Measurements from ENCODE around the gene DIAPH3.

The DIAPH3 gene

DNA sequence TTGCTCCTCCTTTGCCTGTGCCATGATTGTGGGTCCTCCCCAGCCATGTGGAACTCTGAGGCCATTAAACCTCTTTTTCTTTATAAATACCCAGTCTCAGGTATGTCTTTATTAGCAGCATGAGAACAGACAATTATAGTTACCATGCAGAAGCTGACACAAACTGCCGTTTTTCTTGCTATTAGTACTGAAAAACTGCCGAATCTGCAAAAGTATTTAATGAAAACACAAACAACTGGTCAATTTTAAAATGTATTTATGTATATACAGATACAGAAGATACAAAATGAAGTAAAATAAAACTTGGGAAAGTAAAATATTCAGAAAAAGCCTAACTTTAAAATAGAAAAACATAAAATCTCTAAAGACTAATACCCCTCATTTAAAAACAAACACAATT lies 206.3 kb downstream of the DIAPH3 start:
- no peak for DNase-seq (ENCODE audit: low read depth)

DNA sequence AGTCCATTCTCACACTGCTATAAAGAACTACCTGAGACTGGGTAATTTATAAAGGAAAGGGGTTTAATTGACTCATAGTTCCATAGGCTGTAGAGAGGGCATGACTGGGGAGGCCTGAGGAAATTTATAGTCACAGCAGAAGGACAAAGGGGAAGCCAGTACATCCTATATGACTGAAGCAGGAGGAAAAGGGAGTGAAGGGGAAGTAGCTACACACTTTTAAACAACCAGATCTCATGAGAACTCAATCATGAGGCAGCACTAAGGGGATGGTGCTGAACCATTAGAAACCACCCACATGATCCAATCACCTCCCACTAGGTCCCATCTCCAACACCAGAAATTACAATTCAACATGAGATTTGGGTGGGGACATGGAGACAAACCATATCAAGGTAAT lies 209.1 kb downstream of the DIAPH3 start:
- DNase-seq (ENCODE audit: low read depth) = no peak

DNA sequence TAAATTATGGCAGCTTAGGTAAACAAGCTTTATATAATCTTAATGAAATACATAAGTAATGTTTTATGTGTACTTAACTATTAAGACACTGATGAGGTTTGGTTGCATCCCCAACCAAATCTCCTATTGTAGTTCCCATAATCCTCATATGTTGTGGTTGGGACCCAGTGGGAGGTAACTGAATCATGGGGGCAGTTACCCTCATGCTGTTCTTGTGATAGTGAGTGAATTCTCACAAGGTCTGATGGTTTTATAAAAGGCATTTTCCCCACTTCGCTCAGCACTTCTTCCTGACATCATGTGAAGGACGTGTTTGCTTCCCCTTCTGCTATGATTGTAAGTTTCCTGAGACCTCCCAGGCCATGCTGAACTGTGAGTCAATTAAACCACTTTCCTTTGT lies 212.7 kb downstream of the DIAPH3 start:
- DNase-seq (ENCODE audit: low read depth) = no peak

DNA sequence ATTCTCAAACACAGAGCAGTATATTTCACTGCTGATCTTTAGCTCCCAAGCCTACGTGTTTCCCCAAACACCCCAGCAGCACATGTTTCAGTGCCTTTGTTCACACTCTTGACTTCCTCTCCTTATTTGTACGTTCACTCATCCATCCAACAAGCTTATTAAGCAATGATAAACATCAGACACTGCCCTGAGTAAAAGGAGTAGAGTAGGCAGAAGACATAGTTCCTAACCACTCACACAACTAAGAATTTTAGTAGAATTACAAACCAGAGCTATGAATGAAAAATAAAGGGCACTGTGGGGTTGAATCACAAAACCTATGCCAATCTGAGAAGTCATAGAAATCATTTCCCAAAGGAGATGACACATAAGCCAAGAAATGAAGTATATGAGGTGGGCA lies 213.5 kb downstream of the DIAPH3 start:
- DNase-seq (ENCODE audit: low read depth) = no peak

DNA sequence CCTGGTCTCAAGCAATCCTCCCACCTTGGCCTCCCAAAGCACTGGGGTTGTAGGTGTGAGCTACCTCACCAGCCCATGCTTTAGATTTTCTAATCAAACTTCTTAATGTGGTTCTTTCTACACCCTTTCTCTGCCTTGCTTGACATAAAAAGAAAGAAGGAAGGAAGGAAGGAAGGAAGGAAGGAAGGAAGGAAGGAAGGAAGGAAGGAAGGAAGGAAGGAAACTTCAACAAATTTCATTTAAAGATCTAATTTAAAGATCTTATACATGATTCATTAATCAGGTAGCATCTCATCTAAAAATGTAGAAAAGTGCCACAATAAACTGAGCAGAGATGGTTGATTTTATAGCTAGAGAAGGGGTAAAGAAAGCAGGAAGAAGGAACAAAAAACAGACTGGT lies 215.0 kb downstream of the DIAPH3 start:
- DNase-seq (ENCODE audit: low read depth) = no peak

DNA sequence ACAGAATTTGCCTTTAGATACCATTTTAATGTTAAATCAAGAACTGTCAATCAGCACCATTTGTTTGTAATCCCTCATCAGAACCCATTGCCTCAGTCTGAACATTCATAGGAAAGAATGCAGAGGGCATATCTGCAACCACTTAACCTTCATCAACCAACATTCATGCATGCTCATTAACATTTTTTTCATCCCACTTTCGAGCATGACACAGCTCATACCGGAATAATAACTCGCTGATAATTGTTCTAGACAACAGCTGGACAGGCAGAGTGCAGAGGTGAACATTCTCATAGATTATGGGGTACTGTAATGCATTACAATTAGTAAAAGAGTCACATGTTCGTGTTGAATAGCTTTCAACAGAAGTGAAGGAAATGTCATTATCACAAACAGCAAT lies 216.8 kb downstream of the DIAPH3 start:
- no peak for DNase-seq (ENCODE audit: low read depth)

DNA sequence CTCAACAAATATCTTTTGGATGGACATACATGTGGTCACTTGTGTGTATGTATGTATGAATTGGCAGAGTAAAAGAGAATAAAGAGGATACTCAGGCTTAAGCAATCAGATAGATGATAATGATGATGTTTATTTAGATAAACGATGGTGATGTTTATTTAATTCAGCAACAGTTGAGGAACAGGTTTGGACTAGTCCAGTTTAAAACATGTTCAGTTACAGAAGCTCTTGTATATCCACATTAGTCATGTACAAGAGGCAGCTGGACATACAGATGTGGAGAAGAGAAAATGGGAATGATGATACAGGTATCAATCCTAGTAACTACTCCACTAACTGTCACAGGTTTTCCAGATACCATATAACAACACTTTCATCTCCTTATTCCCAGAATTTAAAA lies 232.1 kb downstream of the DIAPH3 start:
- no peak for DNase-seq (ENCODE audit: low read depth)

DNA sequence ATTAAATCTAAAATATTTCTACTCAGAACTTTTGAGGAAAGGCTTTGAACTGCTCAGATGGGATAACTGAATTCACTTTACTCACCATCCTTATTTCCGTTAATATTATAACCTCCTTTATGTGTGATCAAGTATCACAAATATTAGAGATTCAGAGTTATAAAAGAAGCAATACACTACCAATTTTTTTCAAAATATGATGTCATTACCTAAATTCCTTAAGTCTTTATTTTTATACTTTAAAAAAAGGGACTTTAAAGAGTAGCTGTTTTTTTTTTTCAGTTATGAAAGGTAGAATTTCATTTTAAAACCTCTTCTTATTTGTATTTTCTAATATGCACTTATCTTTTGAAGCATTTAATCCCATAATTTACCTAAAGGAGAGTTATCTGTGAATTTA lies 239.5 kb downstream of the DIAPH3 start:
- DNase-seq (ENCODE audit: low read depth) = no peak

DNA sequence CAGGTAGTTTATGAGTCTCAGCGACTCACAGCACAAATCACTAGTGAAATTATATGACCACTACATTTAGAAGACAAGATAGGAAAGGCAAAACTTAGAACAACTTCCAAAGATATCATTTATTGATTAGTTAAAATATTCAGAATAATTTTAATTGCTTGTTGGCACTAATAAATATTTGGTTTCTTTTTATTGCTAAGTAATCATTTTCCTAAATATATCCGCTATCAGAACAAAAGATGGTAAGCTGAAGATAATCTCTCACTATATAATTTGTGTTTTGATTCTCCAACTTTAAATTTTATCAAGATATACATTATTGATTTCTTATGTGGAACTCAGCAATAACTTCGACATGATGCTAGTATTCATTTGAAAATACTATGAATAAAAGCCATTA lies 248.5 kb downstream of the DIAPH3 start:
- DNase-seq (ENCODE audit: low read depth) = no peak

DNA sequence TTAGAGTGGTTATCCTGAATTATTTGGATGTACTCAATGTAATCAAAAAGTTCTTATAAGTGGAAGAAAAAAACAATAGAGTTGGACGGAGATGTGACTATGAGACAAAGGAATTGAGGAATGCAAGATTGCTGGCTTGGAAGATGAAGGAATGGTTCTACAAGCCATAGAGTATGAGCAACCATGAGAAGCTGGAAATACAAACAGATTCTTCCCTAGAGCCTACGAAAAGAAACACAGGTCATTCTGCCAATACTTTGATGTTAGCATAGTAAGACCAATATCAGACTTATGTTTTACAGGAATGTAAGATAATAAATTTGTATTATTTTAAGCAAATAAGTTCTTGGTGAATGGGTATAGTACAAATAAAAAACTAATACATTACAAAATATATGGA lies 249.2 kb downstream of the DIAPH3 start:
- DNase-seq (ENCODE audit: low read depth) = no peak

DNA sequence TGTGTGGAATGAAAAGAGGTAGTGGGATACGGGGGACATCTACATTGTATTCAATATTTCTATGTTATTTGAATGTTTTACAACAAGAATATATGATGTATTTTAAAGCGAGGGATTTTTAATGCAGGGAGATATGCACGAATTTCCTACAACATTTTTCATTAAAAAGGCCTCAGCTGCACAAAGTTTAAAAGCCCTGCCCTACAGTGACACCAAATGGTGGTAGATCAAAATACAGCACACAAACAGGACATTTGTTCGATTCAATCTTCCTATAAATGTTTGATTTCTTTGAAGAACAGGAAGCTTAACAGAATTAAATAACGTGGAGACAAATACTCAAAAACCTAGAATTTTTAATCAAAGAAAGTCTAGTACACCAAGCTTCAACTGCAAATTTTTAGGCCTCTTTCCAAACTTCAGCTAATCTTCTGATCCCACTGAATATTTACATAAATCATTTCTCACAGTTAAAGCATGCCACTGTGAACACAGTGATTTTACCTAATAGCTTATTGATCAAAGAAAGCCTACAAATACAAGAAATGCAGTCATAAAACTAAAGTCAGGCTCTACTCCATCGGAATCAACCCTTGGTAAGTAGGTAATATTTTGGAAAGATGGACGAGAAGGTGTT lies 257.2 kb downstream of the DIAPH3 start:
- no peak for DNase-seq (ENCODE audit: low read depth)

DNA sequence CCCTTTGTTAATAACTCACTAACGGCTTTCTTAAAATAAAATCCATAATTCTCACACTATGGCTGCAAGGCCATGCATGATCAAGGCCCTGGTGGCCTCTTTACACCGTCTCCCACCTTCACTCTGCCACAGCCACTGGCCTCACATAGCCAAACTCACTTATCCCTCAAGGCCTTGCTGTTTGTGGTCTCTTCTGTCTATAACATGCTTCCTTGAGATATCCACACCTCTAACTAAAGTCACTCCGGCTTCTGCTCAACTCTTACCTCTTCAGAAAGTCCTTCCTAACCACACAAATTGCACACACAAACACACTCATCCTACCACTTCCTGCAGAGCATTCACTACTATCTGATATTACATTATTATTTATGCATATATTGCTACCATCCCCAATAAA lies 262.5 kb downstream of the DIAPH3 start:
- DNase-seq (ENCODE audit: low read depth) = no peak

DNA sequence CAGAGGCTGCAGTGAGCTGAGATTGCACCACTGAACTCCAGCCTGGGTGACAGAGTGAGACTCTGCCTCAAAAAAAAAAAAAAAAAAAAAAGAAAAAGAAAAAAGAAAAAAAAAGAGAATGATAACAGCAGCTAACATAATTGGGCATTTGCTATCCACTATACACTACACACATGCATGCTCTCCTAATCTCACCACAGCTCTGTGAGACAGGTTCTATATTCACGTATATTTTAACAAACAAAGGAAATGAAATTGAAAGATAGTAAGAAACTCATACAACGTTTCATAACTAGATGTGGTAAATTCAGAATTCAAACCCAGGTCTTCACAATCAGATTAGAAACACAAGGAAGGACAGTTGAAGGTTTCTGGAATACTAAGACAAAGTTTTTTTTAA lies 265.7 kb downstream of the DIAPH3 start:
- no peak for DNase-seq (ENCODE audit: low read depth)

DNA sequence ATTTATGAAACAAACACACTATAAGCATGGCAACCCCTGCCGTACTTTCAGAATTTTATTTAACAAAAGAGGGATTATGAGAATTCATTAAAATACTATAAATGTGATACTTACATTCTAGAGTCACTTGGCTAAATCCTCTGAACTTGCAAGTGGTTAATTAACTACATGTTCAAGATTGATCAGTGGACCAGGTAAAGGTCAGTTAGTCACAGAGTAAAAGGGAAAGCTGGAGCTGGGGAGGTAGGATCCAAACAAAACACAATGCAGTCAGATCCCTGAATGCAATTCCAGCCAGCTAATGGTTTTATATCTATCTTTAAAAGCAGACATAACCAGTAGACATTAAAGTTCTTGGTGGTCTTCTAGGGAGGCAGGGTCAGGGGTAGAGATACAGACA lies 270.5 kb downstream of the DIAPH3 start:
- no peak for DNase-seq (ENCODE audit: low read depth)

DNA sequence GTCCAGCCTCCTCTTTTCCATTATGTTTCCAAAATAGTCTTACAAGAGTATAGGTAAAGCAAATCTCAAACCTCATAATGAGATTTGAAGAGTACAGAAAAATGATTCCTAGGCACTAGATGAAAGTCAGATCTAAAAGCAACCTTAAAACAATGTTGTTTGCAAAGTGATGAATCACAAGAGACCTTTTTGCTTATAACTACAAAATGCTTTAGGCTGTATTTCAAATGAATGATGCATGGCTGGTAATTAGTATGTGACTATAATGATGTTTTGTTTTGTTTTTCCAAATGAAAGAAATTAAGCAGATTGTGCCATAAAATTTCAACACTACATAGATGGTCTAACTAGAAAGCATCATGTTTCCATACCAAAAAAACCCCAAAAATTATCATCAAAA lies 272.7 kb downstream of the DIAPH3 start:
- DNase-seq (ENCODE audit: low read depth) = no peak

DNA sequence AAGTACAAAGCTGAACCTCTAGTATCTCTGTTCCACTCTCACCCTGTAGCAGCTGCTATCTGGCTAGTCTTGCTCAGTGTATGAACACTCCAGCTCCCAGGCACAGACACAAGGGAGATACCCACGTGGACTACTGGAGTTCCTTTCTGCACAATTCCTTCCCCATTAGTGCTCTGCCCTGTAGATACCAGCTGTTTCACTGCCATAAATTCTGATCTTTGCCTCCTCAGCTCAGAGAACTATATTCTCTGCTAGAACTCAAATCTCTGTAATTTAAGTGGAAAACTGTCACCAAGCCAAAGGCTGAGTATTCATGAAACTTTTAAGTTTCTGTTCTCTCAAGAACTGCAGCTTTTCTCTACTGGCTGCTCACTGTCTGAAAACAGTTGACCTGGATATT lies 273.7 kb downstream of the DIAPH3 start:
- DNase-seq (ENCODE audit: low read depth) = no peak

DNA sequence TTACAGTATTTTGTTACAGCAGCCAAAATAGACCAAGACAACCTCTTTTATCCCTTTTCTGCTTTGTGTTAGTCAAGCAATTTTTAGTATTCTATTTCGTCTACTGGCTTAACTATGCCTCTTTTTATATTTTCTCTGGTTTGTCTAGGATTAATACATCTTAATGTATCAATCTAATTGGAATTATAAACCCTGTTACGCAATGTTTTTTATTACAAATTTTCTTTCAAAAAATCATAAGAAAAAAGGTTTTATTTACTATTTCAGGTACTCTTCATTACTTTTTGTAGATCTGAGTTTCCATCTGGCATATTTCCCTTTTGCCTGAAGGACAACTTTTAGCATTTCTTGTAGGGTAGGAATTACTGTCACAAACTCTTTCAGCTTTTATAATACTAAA lies 275.3 kb downstream of the DIAPH3 start:
- DNase-seq (ENCODE audit: low read depth) = no peak

DNA sequence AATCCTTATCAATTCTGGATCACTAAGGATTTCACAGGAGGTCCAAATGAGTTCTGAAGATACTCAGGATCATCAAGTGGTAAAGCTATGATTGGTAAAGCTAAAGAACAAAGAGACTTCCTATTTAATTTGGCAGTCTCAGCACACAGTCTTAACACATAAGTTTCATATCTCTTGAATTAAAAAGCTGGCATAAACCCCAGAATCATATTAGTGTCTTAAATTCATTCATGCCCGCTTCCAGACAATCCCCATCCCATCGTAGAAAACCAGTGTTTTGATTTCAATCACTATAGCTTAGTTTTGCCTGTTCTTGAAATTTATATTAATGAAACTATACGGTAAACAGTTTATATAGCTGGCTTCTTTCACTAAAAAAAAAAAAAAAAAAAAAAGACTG lies 278.7 kb downstream of the DIAPH3 start:
- DNase-seq (ENCODE audit: low read depth) = no peak

DNA sequence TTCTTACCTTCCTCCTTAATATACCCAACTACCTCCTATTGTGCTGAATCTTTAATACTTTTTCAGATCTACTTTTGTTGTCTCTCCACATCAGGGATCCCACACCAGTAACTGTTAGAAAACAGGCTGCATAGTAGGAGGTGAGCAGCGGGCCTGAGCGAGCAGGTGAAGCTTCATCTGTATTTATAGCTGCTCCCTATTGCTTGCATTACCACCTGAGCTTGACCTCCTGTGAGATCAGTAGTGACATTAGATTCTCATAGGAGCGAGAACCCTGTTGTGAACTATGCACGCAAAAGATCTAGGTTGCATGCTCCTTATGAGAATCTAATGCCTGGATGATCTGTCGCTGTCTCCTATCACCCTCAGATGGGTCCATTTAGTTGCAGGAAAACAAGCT lies 279.8 kb downstream of the DIAPH3 start:
- no peak for DNase-seq (ENCODE audit: low read depth)

DNA sequence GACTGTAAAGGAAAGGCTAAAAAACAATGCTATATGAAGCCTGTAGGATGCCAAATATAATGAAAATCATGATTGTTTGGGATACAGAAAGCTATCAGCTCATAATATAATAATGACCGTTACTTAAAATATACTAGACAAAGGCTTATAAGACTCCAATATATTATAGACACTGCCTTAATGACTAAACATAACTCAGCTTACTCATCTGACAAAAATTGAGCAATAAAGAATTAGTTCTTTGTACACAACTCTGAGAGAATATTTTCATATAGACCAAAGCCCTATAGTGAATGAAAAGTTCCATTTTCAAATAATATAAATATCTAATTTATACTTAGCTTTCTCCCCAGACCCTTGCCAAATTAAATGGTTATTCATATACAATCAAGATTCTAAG lies 283.3 kb downstream of the DIAPH3 start:
- DNase-seq (ENCODE audit: low read depth) = no peak

DNA sequence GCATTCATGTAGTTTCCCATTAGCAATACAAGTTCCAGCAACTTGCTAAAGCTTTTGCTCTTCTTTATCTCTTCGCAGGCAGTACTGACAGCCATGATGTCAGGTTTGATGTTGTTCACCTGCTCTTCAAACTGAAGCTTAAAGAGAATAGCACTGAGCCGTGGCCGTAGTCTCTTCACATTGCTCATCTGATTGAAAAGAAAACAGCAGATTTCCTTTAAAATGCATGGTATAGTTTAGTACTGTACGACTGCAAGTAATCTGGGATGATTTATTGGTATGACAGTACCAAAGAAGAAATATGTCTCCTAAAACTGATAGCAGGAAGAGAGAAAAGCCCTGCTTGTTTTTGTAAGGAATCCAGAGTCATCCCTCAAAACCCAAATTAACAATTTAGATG lies 284.4 kb downstream of the DIAPH3 start:
- DNase-seq (ENCODE audit: low read depth) = no peak

DNA sequence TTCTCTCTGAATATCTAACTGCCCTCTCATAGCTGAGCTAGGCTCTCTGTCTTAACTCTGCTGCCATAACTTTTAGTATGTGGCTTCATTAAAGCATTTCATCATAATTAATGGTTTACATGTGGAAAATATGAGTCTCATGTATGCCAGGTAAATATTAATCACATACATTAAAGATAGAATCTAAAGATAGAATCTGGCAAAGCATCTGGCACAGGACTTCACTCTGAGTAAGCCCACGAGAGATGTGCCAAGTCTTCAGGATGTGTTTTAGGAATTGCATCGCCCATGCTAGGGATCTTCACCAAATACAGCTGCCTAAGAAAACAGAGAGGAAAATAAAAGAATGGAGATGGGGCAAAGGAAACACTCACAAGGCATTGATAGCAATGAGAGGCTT lies 285.8 kb downstream of the DIAPH3 start:
- DNase-seq (ENCODE audit: low read depth) = no peak

DNA sequence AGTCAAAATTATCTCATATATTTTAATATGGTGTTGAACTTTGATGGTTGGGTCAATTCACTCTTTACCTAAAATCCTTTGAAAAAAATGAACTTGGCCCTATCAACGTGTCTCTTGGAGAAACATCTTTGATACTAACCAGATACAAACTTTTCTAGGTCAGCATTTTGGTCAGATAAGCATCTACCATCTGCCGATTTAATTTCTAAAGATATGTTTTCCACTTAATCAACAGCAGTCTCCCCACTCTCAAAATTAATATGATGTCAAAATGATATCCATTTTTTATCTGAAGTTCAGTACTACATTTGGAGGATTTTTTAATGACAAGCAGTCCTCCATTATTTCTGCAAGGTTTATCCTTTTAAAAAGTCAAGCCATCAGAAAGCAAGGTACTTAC lies 288.8 kb downstream of the DIAPH3 start:
- DNase-seq (ENCODE audit: low read depth) = no peak

DNA sequence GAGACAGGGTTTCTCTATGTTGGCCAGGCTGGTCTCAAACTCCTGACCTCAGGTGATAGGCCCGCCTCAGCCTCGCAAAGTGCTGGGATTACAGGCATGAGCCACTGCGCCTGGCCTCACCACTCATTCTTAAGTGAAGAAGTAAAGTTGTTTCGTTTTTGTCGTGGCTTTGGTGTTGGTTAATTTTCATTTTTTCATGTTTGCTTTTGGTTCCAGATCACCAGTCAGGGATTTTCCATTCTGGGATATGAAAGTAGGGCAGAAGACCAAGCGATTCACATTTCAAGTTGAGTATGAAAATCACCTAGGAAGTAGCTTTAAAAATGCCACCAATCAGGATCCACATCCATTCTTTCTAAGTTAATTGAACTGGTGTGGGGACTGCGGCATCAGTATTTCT lies 289.9 kb downstream of the DIAPH3 start:
- no peak for DNase-seq (ENCODE audit: low read depth)

DNA sequence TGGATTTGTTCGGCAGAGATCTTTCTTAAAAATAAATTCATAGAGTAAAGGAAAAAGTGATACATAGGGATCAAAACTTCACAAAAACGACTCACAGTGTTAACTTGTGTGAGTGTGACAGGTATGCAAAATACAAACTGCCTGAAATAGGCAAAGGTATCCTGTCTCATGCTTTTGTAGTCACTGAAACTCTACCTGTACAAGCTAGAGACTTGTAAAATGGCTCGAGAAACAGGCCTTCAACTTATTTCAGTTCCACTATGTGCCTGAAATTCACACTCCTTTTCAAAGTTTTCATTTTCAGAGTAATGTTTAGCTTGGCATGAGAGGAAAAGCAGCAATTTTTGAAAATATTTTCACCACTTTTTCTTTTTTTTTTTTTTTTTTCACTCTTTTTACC lies 290.4 kb downstream of the DIAPH3 start:
- DNase-seq (ENCODE audit: low read depth) = no peak
